Limb (tissue), 2 donors: Measurements from ENCODE around the gene MYO9B.

Experiments used
- DNase-seq, 2 donors: peaks; one replicate each; pipeline ENCODE4 v3.0.0-alpha.2; 2016; ENCODE audit errors: extremely low spot score in 2 of 2

The MYO9B gene, protein sequence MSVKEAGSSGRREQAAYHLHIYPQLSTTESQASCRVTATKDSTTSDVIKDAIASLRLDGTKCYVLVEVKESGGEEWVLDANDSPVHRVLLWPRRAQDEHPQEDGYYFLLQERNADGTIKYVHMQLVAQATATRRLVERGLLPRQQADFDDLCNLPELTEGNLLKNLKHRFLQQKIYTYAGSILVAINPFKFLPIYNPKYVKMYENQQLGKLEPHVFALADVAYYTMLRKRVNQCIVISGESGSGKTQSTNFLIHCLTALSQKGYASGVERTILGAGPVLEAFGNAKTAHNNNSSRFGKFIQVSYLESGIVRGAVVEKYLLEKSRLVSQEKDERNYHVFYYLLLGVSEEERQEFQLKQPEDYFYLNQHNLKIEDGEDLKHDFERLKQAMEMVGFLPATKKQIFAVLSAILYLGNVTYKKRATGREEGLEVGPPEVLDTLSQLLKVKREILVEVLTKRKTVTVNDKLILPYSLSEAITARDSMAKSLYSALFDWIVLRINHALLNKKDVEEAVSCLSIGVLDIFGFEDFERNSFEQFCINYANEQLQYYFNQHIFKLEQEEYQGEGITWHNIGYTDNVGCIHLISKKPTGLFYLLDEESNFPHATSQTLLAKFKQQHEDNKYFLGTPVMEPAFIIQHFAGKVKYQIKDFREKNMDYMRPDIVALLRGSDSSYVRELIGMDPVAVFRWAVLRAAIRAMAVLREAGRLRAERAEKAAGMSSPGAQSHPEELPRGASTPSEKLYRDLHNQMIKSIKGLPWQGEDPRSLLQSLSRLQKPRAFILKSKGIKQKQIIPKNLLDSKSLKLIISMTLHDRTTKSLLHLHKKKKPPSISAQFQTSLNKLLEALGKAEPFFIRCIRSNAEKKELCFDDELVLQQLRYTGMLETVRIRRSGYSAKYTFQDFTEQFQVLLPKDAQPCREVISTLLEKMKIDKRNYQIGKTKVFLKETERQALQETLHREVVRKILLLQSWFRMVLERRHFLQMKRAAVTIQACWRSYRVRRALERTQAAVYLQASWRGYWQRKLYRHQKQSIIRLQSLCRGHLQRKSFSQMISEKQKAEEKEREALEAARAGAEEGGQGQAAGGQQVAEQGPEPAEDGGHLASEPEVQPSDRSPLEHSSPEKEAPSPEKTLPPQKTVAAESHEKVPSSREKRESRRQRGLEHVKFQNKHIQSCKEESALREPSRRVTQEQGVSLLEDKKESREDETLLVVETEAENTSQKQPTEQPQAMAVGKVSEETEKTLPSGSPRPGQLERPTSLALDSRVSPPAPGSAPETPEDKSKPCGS (N-terminal part only)

DNA sequence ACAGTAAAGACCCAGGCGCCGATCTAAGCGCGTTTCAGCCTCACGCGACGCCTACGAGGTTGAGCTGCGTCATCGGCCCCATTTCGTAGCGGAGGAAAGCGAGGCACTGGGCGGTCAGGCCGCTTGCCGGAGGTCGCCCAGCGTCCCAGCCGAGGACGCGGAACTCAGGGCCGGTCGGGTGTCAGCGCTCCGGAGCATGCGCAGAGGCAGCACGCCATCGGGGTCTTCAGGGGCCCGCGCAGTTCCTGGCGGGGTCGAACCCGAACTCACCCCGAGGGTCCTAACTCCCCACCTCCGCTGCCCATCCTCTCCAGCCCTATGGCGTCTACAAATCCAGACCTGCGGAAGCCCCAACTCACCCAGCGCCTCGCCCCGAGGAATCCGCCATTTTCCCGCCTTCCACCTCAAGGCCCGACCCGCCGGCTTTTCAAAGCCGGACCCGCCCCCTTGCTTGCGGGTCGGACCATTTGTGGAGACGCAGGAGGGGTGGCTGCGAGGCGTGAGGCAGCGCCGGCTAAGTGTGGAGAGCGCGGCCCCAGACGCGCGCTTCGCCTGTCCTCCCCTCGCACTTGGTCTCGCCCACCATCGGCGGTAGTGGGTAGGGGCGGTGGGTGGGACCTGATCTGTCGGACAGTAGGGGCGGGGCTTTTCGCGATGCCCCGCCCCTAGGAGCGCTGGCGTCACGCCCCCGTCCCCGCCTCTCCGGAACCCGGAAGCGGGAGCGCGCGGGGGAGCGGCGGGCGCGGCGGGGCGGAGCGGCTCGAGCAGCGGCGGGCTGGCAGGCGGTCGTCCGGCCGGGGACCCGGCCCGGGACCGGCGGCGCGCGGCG, at the start of gene MYO9B, which contains the start of gene HAUS8:
MYO9B (plus strand) TSS at position 743 of the 829 bp plus-strand sequence. CDS start 25,941 bp downstream, outside the sequence.
HAUS8 (minus strand) TSS at position 418 of the 829 bp plus-strand sequence; CDS start at position 388, 30 bp downstream.
- DNase-seq = peak; percentile 99 to 100

DNA sequence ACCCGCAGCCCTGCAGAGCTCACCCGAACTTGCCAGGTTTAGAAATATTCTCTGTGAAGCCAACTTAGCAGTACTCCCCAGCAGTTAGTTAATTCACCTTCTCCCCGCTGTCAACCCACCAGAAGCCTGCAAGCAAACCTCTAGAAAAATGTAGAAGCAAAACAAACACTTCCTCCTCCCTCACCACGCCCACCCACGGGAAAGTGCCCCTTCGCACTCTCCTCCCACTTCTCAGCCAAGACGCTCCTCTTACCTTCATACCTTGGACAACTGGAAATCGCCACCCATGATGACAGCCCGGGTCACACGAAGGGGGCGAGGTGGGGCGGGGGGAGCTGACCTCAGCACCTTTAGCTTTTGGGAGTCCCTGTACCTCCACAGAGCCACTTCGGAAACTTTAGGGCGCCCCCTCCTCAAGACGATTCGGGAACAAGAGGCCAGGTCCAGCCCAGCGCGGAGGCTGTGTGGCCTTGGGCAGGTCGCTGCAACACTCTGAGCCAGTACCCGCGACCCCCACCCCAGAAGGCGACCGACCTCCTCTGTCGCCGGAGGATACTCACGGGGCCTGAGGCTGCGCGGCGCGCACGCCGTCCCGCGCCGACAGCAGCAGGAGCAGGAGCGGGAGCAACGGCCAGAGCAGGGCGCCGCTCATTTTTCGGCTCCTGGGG, 49.5 kb upstream of the MYO9B start:
- DNase-seq = peak in 1 of 2 donors; percentile 54

DNA sequence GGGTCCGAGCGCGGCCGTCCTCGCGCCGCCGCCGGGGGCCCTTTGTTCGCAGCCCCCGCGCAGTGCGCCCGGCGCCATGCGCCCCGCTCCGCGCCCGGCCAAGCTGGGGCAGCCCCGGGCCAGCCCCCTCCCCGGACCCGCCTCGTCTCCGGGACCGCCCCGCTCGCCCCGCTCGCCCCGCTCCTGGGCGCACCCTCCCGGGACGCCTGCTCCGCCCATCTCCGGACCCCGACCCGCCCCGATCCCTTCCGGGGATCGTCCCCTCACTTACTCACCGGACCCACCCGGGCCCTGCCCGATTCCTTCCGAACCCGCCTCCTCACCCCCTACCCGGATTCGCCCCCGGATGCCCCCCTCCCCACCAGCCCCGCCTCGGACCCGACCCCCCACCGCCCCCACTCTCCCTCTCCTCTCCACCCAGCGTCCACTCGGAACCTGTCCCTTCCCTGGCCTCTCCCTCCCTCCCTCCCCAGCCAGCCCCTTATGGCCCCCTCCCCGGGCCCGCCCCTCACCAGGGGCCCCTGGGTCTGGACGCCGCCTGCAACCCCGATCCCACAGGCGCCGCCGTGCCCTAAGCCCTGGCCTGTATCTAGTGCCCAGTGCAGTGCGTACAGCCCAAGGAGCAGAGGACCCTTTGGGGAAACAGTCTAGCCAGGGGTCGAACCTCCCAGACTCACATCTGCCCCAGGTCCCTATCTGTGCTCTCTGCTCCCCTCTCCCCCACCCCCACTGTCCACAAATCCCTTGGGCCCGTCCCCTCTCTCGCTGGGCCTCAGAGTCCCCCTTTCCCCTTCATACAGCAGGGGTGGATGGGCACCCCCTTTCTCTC, 48.7 kb upstream of the MYO9B start, which contains the start of gene CPAMD8:
CPAMD8 (minus strand) TSS at position 105 of the 829 bp plus-strand sequence. CDS start 168 bp downstream, outside the sequence.
- DNase-seq = peak in 1 of 2 donors; percentile 57

DNA sequence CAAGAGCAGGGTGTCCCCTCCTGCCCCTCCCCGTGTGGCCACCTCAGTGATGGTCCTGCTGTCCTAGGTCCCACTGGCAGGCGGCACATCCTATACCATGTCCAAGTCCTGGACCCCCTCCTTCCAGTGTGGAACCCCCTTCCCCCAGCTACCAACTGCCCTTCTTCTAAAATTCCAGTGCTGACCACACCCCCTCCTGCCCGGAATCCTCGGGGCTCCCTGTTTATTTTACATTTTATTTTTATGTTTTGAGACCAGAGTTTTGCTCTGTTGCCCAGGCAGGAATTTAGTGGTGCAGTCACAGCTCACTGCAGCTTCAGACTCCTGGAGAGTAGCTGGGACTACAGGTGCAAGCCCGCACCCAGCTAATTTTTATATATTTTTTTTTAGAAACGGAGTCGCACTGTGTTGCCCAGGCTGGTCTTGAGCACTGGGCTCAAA, 48.0 kb upstream of the MYO9B start:
- no peak for DNase-seq

DNA sequence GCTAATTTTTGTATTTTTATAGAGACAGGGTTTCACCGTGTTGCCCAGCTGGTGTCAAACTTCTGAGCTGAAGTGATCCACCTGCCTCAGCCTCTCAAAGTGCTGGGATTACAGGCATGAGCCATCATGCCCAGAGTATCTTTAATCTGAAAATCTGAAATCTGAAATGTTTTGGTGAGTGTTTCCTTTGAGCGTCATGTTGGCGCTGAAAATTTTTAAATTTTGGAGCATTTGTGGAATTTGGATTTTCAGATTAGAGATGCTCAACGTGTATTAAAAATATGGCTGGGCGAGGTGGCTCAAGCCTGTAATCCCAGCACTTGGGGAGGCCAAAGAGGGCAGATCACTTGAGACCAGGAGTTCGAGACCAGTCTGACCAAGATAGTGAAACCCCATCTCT, 43.8 kb upstream of the MYO9B start:
- DNase-seq = no peak

DNA sequence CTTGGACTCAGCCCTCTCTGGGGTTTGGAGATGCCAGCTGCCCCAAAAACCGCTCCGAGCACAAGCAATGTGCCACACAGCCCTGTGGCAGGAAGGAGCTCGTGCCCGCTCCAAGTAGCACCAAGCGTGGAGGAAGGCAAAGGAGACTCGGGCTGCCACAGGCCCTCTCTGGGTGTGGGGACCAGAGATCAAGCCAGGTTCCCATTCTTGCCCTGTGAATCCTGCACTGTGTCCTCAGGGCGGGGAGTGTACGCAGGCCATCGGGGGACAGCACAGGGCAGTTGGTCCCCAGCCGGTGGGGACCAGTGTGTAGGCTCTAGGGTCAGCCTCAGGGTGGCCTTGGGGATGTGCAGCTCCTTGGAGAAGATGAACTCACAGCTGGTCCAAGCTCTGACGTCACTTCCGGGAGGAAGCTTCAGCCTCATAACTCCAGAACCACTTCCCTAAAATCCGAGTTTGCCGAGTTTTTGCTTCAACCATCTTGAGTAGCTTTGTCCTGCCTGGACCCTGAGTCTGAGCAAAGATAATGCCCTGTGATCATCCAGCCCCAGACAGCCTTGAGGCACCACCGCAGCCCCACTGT, 39.6 kb upstream of the MYO9B start:
- DNase-seq = no peak

DNA sequence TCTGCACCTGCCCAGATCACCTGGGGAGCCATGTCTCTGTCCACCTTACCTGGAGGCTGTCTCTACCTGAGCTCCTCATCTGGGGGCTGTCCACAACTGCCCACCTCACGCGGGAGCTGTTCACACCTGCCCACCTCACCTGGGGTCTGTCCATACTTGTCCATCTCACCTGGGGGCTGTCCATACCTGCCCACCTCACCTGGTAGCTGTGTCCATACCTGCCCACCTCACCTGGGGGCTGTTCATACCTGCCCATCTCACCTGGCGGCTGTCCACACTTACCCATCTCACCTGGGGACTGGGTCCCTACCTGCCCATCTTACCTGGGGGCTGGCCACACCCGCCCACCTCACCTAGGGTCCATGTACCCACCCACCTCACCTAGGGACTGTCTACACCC, 38.9 kb upstream of the MYO9B start:
- DNase-seq = no peak

DNA sequence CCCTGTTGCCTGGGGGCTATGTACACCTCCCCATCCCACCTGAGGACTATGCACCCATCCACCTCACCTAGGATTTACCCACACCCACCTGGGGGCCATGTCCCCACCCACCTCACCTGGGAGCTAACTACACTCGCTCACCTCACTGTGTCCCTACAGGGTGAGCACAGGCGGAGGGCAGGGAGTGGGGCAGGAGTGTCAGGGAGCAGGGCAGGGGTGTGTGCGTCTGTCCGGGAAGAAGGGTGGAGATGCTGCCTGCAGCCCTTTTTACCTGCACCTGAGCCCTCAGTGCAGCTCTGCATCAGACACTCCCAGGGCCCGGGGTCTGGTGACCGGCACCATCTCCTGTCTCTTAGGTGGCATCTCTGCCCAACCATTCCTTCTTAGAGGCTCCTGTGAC, 38.4 kb upstream of the MYO9B start:
- DNase-seq = no peak

DNA sequence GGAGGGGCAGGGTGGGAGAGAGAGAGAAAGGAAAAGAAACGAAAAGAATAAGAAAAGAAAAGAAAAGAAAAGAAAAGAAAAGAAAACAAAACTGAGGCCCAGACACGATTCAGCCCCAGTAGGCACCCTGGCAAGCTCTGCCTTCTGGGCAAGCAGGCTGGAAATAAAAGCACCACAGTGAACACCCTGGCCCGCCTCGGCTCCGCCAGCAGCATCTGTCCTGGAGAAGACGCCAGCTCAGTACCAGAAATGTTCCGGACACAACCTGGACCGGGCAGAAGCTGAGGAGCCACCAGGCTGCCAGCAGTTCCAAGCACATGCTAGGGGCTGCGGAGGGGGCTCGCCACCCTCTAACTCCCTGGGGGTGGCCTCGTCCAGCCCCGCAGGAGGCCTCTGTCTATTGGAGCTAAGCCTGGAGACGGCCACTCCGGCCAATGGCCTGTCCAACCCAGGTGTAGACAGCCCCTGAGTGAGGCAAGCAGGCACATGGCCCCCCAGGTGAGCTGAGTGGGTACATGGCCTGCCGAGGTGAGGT, 37.5 kb upstream of the MYO9B start:
- DNase-seq = no peak

DNA sequence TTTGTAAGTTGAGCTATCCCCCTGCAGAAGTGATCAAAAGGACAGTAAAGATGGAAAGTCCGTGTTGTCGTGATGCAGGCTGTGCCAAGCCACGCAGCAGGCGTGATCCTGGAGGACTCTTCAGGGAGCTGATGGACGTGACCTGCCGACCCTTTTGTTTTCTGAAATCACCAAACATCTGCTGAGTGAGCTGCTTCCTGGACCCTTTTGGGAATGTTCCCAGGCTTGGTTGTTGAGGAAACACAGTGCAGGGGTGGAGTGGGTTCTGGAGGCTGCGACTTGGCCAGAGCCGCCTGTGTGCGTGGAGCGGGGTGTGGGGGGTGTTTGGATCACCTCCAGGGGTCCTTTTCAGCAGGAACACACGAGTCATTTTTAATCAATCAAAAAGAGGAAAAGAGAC, 33.6 kb upstream of the MYO9B start:
- peak; percentile 18 to 46 for DNase-seq

DNA sequence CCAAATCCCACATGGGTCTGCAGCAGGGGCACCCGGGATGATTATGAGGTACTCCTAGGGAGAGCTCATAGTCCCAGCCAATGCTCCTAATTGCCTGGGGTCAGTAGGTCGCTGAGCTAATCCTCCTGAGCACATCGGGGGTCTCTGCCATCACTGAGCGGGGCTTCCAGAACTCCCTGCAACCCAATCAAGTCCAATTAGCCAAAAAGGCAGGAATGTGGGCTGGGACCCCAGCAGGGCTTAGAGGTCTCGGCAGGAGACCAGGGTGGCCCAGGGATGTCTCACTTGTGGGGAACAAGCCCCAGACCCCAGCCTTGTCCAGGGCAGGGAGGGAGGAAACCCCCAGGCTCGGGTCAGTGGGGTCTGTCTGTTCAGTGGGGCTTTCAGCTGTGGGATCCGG, 31.8 kb upstream of the MYO9B start:
- DNase-seq = no peak

DNA sequence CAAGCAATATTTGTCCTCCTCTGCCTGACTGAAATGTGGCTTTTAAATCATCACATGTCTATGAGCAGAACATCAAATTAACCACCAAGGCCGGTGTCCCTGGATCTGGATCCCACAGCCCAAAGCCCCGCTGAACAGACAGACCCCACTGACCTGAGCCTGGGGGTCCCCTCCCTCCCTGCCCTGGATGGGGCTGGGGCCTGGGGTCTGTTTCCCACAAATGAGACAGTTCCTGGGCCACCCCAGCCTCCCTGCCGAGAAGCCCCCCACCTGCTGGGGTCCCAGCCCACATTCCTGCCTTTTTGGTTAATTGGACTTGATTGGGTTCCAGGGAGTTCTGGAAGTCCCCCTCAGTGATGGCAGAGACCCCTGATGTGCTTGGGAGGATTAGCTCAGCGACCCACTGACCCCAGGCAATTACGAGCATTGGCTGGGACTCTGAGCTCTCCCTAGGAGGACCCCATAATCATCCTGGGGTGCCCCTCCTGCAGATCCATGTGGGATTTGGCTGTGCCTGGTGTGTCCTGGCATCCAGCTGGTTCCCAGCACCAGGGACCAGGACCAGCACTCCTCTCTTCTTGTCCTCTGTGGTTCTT, 29.6 kb upstream of the MYO9B start:
- DNase-seq = no peak

DNA sequence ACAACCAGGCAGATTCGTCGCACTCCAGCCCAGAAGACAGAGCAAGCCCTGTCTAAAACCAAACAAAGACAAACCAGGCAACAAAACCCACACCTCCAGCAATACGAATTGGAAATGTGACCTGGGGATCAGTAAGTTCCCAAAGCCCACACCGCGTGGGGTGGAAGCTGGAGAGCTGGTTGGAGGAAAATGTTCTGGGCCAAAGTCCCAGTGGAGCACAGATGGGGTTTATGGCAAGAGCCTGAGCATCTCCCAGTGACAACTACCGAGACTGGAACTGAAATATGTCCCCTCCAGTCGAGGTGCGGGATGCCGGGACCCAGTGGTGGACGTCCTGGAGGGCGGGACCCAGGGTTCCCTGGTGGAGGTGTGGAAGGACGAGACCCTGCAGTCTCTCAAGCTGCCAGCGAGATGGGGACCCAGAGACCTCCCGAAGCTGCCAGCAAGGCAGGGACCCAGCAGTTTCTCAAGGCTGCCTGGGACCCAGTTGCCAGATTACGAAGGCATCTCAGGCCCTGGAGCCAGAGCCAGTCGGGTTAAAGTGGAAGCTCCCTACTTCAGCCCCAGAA, 26.6 kb upstream of the MYO9B start:
- no peak for DNase-seq

DNA sequence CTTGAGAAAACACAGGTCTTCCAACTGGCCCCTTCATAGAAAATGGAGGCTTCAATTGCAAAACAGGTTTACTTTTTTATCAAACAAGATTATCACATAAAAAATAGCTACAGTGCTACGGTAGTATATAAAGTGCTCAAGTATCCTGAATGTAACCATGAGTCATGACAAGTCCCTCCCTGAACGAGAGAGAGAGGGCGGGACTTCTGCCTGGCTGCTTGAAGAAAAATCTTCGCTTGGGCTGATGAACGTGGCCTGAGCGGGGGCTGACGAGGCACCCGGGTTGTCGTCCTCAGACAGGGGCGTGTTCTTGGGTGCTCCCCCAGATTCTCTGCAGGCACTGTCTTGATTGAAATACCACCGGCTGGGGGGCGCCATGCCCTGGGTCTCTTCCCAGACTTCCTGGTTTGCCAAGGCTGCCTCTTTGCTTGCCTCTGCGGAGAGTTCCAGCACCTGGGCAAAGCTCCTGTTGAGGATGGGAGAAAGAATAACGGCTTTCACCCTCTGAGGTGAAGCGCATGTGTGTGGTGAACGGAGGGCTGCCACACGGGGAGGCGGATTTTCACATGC, 25.8 kb upstream of the MYO9B start:
- no peak for DNase-seq

DNA sequence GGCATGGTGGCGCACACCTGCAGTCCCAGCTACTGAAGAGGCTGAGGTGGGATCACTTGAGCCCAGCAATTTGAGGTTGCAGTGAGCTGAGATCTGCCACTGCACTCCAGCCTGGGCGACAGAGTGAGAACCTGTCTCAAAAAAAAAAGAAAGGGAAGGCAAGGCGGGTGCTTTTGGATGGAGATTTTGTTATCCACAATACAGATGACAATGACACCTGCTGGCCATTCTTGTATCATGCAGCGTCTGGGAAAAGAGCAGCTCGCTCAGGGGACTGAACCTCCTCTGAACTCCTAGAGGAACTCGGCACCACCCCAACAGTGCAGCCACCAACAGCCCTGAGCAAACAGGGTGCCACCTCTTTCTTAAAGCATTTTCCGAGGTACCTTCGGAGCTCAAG, 23.1 kb upstream of the MYO9B start:
- peak; percentile 39 to 51 for DNase-seq

DNA sequence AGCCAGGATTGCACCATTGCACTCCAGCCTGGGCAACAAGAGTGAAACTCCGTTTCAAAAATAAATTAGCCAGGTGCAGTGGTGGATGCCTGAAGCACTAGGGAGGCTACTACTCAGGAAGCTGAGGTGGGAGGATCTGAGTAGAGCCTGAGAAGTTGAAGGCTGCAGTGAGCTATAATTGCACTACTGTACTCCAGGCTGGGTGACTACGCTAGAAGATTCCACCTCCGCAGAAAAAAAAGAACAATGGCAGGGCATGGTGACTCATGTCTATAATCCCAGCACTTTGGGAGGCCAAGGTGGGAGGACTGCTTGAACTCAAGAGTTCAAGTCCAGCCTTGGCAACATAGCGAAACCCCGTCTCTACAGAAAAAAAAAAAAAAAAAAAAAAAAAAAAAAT, 20.8 kb upstream of the MYO9B start:
- no peak for DNase-seq

DNA sequence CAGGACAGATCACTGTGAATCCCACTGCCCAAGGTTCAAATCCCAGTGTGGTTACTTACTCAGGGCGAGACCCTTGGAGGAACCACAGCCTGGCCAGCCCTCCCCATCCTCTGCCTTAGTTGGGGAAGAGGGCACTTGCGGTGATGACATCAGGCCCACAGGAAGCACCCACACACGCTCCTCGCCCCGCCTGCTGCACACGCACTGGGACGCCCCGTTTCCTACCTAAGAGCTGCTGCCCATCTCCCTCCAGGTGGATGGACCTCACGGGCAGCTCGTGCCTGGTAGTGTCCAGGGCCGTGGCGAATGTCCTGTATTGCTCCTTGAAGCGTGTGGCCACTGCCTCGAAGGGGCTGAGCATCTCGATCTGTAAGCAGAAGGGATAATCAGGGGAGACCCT, 19.9 kb upstream of the MYO9B start:
- no peak for DNase-seq
